Astrocyte of the spinal cord (primary cell): ENCODE results near the gene STPG4.

Source experiments
- DNase-seq: peaks from one replicate; pipeline ENCODE4 v3.0.0; 2011; ENCODE audit warnings: low read depth, low spot score
- H3K4me3 ChIP-seq: 2 replicates; pipeline ENCODE4 v1.5.1; 2011; ENCODE audit warnings: low read depth, mild to moderate bottlenecking, low read length, moderate library complexity
- in situ Hi-C: cut with HindIII; loops from 2 replicates; pipeline ENCODE4 v1.10.0; 2017; ENCODE audit warnings: low sequenced_read_pairs
- TF ChIP-seq, protein P1 (sequence below): IDR thresholded peaks from 2 replicates; pipeline ENCODE4 v1.5.1; 2012; ENCODE audit warnings: low read depth, mild to moderate bottlenecking, low read length, inconsistent platforms

The STPG4 gene

DNA sequence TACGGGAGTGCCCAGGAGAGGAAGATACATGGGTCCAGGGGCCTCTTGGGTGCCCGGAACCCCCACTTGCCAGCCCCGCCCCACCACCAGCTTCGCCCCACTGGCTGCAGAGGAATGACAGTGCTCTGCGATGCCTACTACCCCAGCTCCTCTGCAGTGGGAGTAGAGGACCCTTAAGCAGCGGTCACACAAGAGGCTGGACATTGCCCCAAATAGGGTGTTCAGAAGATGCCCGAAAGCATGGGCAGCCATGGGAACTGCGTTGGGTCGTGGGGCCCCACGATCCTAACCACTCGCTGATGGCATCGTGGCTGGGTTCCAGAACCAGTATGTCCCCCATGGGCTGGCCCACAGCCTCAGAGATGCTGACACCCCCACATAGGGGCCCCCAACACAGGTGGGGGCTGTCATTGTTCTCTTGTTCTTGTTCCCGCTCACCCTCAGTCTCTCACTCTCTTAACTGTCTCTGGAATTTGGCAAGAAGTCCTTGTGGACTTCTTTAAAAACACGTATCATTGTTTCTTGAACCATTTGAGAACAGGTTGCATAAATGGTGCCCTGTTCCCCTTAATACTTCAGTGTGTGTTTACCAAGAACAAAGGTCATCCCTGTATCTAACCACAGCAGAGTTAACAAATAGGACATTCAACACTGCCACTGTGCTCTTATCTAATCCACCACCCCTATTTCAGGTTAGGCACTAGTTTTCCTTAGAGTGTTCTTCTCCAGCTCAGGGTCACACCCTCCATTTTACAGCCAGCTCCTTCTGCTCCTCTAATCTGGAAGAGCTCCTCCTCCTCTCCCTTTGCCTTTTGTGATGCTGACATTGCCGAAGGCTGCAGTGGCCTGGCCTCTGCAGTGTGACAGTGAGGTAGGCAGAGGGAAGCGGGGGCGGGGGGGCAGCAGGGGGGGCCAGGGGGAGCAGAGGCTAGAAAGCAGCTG, 76.3 kb downstream of the STPG4 start:
- no peak overlapping the region for H3K4me3 ChIP-seq
- no peak for DNase-seq
- TF ChIP-seq, protein P1, sequence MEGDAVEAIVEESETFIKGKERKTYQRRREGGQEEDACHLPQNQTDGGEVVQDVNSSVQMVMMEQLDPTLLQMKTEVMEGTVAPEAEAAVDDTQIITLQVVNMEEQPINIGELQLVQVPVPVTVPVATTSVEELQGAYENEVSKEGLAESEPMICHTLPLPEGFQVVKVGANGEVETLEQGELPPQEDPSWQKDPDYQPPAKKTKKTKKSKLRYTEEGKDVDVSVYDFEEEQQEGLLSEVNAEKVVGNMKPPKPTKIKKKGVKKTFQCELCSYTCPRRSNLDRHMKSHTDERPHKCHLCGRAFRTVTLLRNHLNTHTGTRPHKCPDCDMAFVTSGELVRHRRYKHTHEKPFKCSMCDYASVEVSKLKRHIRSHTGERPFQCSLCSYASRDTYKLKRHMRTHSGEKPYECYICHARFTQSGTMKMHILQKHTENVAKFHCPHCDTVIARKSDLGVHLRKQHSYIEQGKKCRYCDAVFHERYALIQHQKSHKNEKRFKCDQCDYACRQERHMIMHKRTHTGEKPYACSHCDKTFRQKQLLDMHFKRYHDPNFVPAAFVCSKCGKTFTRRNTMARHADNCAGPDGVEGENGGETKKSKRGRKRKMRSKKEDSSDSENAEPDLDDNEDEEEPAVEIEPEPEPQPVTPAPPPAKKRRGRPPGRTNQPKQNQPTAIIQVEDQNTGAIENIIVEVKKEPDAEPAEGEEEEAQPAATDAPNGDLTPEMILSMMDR, result no peak
- in situ Hi-C loops, result no loop called here

DNA sequence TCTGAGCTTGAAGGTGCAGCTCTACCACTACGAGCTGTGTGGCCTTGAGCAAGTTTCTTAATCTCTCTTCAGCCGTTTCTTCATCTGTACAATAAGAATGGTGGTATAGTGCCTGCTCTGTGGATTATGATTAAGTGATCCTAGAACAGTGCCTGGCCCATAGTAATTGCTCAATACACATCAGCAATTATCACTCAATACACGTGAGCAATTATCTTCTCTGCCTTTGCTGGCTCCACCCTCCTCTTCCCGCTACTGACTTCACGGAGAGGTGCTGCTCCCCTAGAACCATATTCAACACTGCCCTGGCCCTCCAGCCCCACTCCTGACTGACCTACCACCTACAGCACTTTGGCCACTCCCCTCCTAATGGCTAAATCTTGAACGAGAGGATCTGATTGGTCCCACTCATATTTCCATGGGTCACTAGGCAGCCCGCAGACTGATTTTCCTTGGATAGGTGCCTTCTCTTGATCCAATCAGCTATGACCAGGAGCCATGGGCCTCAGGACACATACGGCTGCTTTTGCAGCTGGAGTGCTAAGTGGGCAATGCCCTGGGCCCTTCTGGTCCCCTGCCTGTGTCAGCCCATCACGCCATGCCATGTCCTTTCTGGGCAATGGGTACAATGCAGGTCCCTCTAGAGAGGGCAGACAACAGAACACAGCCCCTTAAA, 77.5 kb downstream of the STPG4 start:
- in situ Hi-C loops, result no loop called here
- TF ChIP-seq, protein P1, result no peak
- no peak for DNase-seq
- no peak overlapping the region for H3K4me3 ChIP-seq

DNA sequence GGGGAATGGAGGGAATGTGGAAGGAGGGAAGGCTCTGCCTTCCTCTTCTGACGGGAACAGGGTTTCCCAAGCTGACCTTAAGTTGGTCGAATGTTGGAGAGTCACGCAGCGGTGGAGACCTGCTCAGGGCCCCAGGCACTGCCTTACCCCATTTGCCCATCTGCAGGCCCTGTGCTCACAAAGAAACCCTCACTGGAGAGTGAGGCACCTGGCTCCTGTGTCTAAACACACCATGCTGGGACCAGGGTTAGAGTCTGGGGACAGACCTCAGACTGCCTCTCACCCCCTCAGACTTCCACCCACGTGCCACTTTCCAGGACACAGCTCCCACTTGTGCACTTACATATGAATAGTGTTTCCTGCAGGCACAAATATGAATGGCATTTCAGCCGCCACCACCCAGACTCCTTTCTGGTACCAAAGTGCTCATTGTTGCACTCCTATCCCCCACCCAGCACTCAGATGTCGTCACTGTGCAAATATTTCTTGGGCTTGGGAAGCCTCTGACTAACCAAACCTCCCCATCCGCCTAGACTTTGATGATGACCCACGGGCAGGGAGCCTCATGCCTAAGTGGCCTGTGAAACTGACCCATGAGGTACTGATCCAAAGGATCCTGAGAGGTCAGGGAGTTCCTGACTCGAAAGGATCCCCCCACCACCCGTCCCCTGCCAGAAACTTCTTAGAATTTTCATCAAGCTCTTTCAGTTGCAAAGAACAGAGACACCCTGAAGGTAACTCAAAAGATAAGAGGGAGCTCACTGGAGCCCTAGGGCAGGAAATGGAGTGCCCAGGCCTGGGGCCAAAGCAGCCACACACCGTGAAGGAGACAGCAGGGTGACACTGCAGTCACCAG, 78.3 kb downstream of the STPG4 start:
- no peak overlapping the region for H3K4me3 ChIP-seq
- TF ChIP-seq, protein P1, result no peak
- peak; percentile 96 for DNase-seq
- in situ Hi-C loops, result no loop called here

DNA sequence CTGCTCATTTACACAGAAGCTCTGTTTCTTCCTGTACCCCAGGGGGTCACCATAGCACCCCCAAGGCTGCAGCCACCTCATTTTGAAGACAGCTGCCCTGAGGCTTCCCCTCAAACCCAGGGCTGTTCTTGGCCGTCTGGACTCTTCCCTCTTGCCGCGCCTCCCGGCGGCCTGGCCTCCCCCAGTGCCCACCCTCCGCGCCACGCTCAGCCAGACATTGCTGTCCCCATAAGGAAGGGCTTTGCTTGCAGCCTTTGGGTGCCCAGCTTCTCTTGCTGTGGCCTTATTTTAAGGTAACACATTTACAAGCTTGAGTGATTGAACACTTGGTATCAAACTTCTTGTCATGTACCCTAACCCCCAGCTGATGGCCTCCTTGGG, 79.0 kb downstream of the STPG4 start:
- in situ Hi-C loops, result no loop called here
- no peak for DNase-seq
- TF ChIP-seq, protein P1, result no peak
- no peak overlapping the region for H3K4me3 ChIP-seq

DNA sequence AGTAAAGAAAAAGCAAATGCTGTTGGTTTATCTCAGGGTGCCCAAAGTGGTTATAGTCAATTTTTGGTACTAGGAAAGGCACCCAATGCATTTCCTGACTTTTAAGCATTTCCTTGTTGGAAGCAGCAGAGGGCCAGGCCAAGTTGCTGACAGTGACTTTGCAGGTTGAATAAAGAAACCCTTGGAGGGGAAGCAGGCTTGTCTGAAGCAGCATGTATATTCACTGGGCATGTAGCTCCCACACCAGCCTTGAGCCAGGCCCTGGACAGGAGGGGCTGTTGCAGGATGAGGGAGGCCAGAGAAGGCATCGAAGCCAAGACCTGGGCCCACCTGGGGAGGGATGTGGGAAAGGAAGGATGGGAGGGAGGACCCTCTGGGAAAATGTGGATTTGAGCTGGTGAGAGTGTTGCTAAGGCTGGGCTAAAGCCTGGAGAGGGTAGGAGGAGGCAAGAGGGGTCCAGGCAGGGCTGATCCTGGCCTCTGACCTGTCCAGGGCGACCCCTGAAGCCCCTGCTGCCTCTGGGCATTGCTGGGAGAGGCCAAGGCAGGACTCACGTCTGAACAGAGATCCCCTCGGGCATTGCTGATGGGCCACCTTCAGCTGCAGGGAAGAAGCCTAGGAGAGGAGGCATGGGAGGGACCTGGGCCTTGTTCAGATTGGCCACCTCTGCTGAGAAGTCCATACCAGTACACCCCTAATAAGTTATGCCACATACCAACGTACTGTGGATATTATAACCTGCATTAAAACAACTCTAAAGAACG, 79.6 kb downstream of the STPG4 start:
- no peak overlapping the region for H3K4me3 ChIP-seq
- in situ Hi-C loops, result no loop called here
- TF ChIP-seq, protein P1, result no peak
- DNase-seq, result no peak
